ENCODE data around the gene GPSM1.
"Not testable (repeated sequence)": the region's sequence is repeated elsewhere in the genome, so short reads cannot be mapped to it uniquely, and the experiment has no call there.

GRCh38 chr9:136407061-136407460 lies 79.7 kb downstream of the GPSM1 start:
- TF ChIP-seq CTCF (IDR thresholded peaks at IDR 0.05 in 4 of 5, conservative IDR thresholded peaks at IDR 0.05 in 1 of 5); POLR2A (IDR thresholded peaks at IDR 0.05): not testable (repeated sequence)
